ENCODE results near the gene PLEKHA5. TPM values are rescaled to one million over a fixed set of nuclear protein-coding genes. Genes with fewer than 3 reads are reported as not detected.
"Not testable (repeated sequence)": the region's sequence is repeated elsewhere in the genome, so short reads cannot be mapped to it uniquely, and the experiment has no call there.

The PLEKHA5 gene
- total RNA-seq, 1 donor from 2014 or later, result 32.3 TPM

DNA sequence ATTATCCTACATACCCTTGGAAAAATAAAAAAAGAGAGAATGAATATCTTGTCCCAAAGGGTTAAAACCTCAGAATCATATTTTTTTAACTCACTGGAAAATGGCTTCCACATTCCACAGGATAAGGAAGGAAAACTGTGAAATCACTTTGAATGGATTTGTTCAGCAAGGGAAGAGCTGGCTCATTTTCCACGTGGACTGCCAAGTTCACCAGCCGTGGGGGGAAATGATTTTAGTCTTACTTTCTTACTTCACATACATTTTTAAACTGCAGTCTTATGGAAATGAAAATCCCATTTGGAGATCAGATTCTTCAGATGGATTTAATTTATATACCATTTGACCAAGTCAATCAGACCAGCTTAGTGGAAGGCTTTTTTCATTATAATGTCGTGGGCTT, 279.8 kb downstream of the PLEKHA5 start:
- H3K4me3 Mint-ChIP-seq (ENCODE audit: unreplicated experiment), result no peak overlapping the region
- TF ChIP-seq, protein P1, sequence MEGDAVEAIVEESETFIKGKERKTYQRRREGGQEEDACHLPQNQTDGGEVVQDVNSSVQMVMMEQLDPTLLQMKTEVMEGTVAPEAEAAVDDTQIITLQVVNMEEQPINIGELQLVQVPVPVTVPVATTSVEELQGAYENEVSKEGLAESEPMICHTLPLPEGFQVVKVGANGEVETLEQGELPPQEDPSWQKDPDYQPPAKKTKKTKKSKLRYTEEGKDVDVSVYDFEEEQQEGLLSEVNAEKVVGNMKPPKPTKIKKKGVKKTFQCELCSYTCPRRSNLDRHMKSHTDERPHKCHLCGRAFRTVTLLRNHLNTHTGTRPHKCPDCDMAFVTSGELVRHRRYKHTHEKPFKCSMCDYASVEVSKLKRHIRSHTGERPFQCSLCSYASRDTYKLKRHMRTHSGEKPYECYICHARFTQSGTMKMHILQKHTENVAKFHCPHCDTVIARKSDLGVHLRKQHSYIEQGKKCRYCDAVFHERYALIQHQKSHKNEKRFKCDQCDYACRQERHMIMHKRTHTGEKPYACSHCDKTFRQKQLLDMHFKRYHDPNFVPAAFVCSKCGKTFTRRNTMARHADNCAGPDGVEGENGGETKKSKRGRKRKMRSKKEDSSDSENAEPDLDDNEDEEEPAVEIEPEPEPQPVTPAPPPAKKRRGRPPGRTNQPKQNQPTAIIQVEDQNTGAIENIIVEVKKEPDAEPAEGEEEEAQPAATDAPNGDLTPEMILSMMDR (IDR thresholded peaks at IDR 0.05), result no peak
- H3K27me3 Mint-ChIP-seq (ENCODE audit: unreplicated experiment), result no peaks in the 10 kb centered on the region
- no peak for DNase-seq (ENCODE audit: extremely low spot score, unreplicated experiment)
- no peaks in the 10 kb centered on the region for H3K36me3 Mint-ChIP-seq (ENCODE audit: unreplicated experiment)
- H3K4me1 Mint-ChIP-seq (ENCODE audit: unreplicated experiment), result peaks cover 14% of the 10 kb centered on the region
- no peak overlapping the region for H3K27ac Mint-ChIP-seq (ENCODE audit: unreplicated experiment)
- H3K9me3 Mint-ChIP-seq (ENCODE audit: unreplicated experiment), result no peaks in the 10 kb centered on the region

- Mint-ChIP-seq H3K27ac (ENCODE audit: unreplicated experiment) (no peak overlapping the region), H3K27me3 (ENCODE audit: unreplicated experiment) (no peaks in the 10 kb centered on the region), H3K4me3 (ENCODE audit: unreplicated experiment) (no peak overlapping the region), H3K36me3 (ENCODE audit: unreplicated experiment) (no peaks in the 10 kb centered on the region), H3K9me3 (ENCODE audit: unreplicated experiment) (no peaks in the 10 kb centered on the region), H3K4me1 (ENCODE audit: unreplicated experiment) (peaks cover 14% of the 10 kb centered on the region)
- TF ChIP-seq, protein P1 (IDR thresholded peaks at IDR 0.05), result no peak
- no peak for DNase-seq (ENCODE audit: extremely low spot score, unreplicated experiment)
Observed at GRCh38 chr12:19410211-19410610, 280.7 kb downstream of the PLEKHA5 start.

DNA sequence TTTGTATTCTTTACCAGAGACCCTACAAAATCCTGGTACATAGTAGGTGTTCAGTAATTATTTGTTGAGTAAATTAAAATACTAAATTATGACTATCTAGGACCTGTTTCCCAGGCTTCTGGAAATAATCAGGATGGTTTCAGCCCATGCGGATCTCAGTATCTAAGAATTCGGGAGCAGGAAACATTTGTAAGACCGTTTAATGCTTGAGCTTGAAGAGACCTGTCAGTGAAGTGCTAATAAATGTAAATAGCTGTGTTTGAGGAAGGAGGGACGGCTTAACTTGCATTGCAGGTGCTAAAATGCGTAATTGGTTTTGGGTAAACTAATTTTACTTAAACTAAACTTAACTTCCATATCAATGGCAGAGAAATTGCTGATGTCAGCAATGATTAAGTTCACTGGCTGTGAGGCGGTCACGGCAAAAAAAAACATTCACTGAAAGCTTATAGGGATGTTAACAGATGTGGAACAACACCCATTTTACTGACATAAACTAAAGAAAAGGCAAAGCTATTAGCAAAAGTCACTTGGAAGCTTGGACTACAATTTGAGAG, 281.2 kb downstream of the PLEKHA5 start:
- no peaks in the 10 kb centered on the region for H3K36me3 Mint-ChIP-seq (ENCODE audit: unreplicated experiment)
- no peak overlapping the region for H3K4me3 Mint-ChIP-seq (ENCODE audit: unreplicated experiment)
- no peaks in the 10 kb centered on the region for H3K27me3 Mint-ChIP-seq (ENCODE audit: unreplicated experiment)
- TF ChIP-seq, protein P1 (IDR thresholded peaks at IDR 0.05), result no peak
- no peaks in the 10 kb centered on the region for H3K9me3 Mint-ChIP-seq (ENCODE audit: unreplicated experiment)
- DNase-seq (ENCODE audit: extremely low spot score, unreplicated experiment), result no peak
- H3K27ac Mint-ChIP-seq (ENCODE audit: unreplicated experiment), result no peak overlapping the region
- H3K4me1 Mint-ChIP-seq (ENCODE audit: unreplicated experiment), result peaks cover 14% of the 10 kb centered on the region

DNA sequence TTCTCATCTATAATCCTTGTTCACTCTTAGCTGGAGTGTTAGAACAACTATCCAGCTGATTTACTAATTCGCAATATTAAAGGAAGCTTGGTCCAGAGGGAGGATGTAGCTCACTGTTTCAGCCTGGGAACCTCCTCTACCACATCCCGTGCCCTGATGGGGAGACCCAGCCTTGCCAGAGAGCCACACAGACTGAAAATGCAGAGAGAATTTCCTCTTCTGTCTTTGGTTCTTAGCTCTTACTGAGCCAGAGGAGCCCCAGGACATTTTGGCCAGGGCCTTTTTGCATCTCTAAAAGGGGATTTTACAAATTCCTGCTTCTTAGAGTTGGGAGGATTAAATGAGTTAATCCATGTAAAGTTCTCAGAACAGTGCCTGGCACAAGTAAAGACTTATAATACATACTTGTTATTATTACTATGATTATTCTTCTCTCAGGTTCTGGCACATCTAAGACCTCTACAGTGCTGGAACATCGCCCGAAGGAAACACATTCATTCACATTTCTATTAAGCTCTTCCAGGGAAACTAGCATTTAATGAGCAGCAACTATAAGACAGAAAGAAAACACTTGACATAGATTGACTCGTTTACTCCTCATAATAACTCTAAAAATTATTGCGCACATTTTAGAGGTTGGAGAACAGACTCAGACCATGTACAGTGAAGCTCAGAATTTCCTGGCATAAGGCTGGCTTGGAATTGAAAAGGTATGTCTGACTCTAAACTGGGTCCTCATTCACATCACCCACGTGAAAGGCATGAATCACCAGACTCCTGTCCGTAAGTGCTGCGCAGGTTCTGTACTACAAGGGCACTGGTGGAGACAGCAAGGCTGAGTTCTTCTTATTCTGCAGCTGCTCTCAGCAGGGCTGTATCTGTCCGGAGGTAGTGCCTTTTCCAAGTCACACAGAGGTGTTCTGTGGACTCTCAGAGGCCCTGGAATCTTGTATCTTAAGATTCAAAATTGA, 282.0 kb downstream of the PLEKHA5 start:
- Mint-ChIP-seq H3K36me3 (ENCODE audit: unreplicated experiment) (no peaks in the 10 kb centered on the region), H3K27ac (ENCODE audit: unreplicated experiment) (no peak overlapping the region), H3K9me3 (ENCODE audit: unreplicated experiment) (no peaks in the 10 kb centered on the region), H3K27me3 (ENCODE audit: unreplicated experiment) (no peaks in the 10 kb centered on the region), H3K4me1 (ENCODE audit: unreplicated experiment) (peaks cover 14% of the 10 kb centered on the region), H3K4me3 (ENCODE audit: unreplicated experiment) (no peak overlapping the region)
- TF ChIP-seq, protein P1 (IDR thresholded peaks at IDR 0.05), result no peak
- DNase-seq (ENCODE audit: extremely low spot score, unreplicated experiment), result no peak

GRCh38 chr12:19412844-19413243, 283.3 kb downstream of the PLEKHA5 start:
- H3K36me3 Mint-ChIP-seq (ENCODE audit: unreplicated experiment), result no peaks in the 10 kb centered on the region
- no peaks in the 10 kb centered on the region for H3K27me3 Mint-ChIP-seq (ENCODE audit: unreplicated experiment)
- no peak for DNase-seq (ENCODE audit: extremely low spot score, unreplicated experiment)
- H3K4me3 Mint-ChIP-seq (ENCODE audit: unreplicated experiment), result no peak overlapping the region
- peaks cover 14% of the 10 kb centered on the region for H3K4me1 Mint-ChIP-seq (ENCODE audit: unreplicated experiment)
- no peak overlapping the region for H3K27ac Mint-ChIP-seq (ENCODE audit: unreplicated experiment)
- H3K9me3 Mint-ChIP-seq (ENCODE audit: unreplicated experiment), result no peaks in the 10 kb centered on the region
- TF ChIP-seq, protein P1 (IDR thresholded peaks at IDR 0.05), result no peak

GRCh38 chr12:19413582-19413981, 284.0 kb downstream of the PLEKHA5 start:
- H3K4me1 Mint-ChIP-seq (ENCODE audit: unreplicated experiment), result peaks cover 14% of the 10 kb centered on the region
- not testable (repeated sequence) for H3K4me3 Mint-ChIP-seq (ENCODE audit: unreplicated experiment); H3K36me3 Mint-ChIP-seq (ENCODE audit: unreplicated experiment); H3K9me3 Mint-ChIP-seq (ENCODE audit: unreplicated experiment); DNase-seq (ENCODE audit: extremely low spot score, unreplicated experiment); H3K27me3 Mint-ChIP-seq (ENCODE audit: unreplicated experiment); H3K27ac Mint-ChIP-seq (ENCODE audit: unreplicated experiment)

Measured in osteocyte (in vitro differentiated cells).